Smooth muscle cell of the brain vasculature (primary cell): ENCODE measurements around the gene ATP2B2.

Experiments used
- DNase-seq: peaks from one replicate; pipeline ENCODE4 v3.0.0-alpha.2; 2012; ENCODE audit warnings: low read depth, low spot score

The ATP2B2 gene

GRCh38 chr3:10432156-10432845, 73.1 kb downstream of the ATP2B2 start:
- no peak for DNase-seq

GRCh38 chr3:10430805-10431204, 74.6 kb downstream of the ATP2B2 start:
- no peak for DNase-seq

- no peak for DNase-seq
Observed at GRCh38 chr3:10428406-10429091, 76.8 kb downstream of the ATP2B2 start.

- no peak for DNase-seq
Observed at GRCh38 chr3:10426346-10427220, 78.8 kb downstream of the ATP2B2 start.

GRCh38 chr3:10423171-10423882, 82.1 kb downstream of the ATP2B2 start:
- DNase-seq = no peak

- DNase-seq = no peak
Observed at GRCh38 chr3:10421996-10422395, 83.4 kb downstream of the ATP2B2 start.

GRCh38 chr3:10420745-10421475, 84.5 kb downstream of the ATP2B2 start:
- DNase-seq = no peak

GRCh38 chr3:10419637-10420232, 85.7 kb downstream of the ATP2B2 start:
- no peak for DNase-seq

- DNase-seq = no peak
Observed at GRCh38 chr3:10417847-10418246, 87.5 kb downstream of the ATP2B2 start.

GRCh38 chr3:10416730-10417300, 88.6 kb downstream of the ATP2B2 start:
- DNase-seq = no peak

- no peak for DNase-seq
Observed at GRCh38 chr3:10413041-10413440, 92.3 kb downstream of the ATP2B2 start.

GRCh38 chr3:10411598-10412332, 93.6 kb downstream of the ATP2B2 start:
- DNase-seq = no peak

GRCh38 chr3:10410383-10411002, 94.9 kb downstream of the ATP2B2 start:
- no peak for DNase-seq

GRCh38 chr3:10408680-10409079, 96.7 kb downstream of the ATP2B2 start:
- no peak for DNase-seq

- no peak for DNase-seq
Observed at GRCh38 chr3:10407361-10407760, 98.0 kb downstream of the ATP2B2 start.

- DNase-seq = no peak
Observed at GRCh38 chr3:10406414-10406813, 99.0 kb downstream of the ATP2B2 start.

- DNase-seq = no peak
Observed at GRCh38 chr3:10405816-10406215, 99.6 kb downstream of the ATP2B2 start.

- DNase-seq = no peak
Observed at GRCh38 chr3:10404876-10405275, 100.5 kb downstream of the ATP2B2 start.

GRCh38 chr3:10404377-10404776, 101.0 kb downstream of the ATP2B2 start:
- no peak for DNase-seq
